ENCODE results near the gene PLXNB2.

Gene PLXNB2

DNA sequence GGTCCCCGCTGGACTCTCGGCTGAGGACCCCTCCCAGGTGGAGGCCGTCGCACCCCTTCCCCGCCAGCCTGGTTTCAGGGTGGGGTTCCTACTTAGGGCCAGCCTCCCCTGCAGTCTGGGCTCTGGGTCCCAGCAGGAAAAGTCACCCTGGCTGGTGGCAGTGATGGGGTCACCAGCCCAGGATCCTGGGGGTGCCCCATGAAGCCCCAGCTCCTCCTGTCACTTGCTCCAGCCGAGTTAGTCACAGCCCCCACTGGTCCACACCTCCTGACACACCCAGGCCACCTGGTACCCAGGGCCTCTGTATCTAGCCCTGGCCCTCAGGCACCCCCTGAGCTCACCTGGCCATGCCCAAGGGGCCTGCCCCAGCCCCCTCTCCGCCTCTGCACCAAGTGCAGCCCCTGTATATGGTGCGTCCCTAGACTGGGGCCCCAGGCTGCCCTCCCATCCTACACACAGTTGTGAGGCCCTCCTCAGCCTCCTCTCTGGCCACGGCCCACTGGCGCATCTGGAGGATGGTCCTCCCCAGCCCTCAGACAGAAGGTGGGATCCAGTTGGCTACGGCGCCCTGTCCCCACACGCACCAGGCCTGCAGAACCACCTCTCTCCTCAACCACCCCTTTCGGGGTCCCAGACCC, 6.7 kb downstream of the PLXNB2 start (continued):
- TF ChIP-seq ZNF510 (tag by site-specific recombination; IDR thresholded peaks at IDR 0.05; ENCODE audit: insufficient replicate concordance): no peak
- TF ChIP-seq, protein P1, sequence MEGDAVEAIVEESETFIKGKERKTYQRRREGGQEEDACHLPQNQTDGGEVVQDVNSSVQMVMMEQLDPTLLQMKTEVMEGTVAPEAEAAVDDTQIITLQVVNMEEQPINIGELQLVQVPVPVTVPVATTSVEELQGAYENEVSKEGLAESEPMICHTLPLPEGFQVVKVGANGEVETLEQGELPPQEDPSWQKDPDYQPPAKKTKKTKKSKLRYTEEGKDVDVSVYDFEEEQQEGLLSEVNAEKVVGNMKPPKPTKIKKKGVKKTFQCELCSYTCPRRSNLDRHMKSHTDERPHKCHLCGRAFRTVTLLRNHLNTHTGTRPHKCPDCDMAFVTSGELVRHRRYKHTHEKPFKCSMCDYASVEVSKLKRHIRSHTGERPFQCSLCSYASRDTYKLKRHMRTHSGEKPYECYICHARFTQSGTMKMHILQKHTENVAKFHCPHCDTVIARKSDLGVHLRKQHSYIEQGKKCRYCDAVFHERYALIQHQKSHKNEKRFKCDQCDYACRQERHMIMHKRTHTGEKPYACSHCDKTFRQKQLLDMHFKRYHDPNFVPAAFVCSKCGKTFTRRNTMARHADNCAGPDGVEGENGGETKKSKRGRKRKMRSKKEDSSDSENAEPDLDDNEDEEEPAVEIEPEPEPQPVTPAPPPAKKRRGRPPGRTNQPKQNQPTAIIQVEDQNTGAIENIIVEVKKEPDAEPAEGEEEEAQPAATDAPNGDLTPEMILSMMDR (tag by site-specific recombination; IDR thresholded peaks at IDR 0.05): no peak
- TF ChIP-seq ZNF157 (tag by site-specific recombination; IDR thresholded peaks at IDR 0.05): no peak
- no peak for TF ChIP-seq ZNF610 (tag by site-specific recombination; IDR thresholded peaks at IDR 0.05; ENCODE audit: borderline replicate concordance)
- TF ChIP-seq ZNF624 (tag by site-specific recombination; IDR thresholded peaks at IDR 0.05): no peak
- TF ChIP-seq SCRT1 (tag by site-specific recombination; IDR thresholded peaks at IDR 0.05; ENCODE audit: borderline replicate concordance): no peak
- TF ChIP-seq IKZF3 (tag by site-specific recombination; IDR thresholded peaks at IDR 0.05): no peak
- TF ChIP-seq GLIS2 (tag by site-specific recombination; IDR thresholded peaks at IDR 0.05): peak; percentile 67
- TF ChIP-seq GLIS1 (tag by site-specific recombination; IDR thresholded peaks at IDR 0.05): peak; percentile 10; the same call in 1 of the 2 replicates
- peak; percentile 56 for TF ChIP-seq KLF1 (tag by site-specific recombination; IDR thresholded peaks at IDR 0.05)
- no peak for TF ChIP-seq ZNF558 (tag by site-specific recombination; IDR thresholded peaks at IDR 0.05)
- TF ChIP-seq ZFP37 (tag by site-specific recombination; IDR thresholded peaks at IDR 0.05): no peak

DNA sequence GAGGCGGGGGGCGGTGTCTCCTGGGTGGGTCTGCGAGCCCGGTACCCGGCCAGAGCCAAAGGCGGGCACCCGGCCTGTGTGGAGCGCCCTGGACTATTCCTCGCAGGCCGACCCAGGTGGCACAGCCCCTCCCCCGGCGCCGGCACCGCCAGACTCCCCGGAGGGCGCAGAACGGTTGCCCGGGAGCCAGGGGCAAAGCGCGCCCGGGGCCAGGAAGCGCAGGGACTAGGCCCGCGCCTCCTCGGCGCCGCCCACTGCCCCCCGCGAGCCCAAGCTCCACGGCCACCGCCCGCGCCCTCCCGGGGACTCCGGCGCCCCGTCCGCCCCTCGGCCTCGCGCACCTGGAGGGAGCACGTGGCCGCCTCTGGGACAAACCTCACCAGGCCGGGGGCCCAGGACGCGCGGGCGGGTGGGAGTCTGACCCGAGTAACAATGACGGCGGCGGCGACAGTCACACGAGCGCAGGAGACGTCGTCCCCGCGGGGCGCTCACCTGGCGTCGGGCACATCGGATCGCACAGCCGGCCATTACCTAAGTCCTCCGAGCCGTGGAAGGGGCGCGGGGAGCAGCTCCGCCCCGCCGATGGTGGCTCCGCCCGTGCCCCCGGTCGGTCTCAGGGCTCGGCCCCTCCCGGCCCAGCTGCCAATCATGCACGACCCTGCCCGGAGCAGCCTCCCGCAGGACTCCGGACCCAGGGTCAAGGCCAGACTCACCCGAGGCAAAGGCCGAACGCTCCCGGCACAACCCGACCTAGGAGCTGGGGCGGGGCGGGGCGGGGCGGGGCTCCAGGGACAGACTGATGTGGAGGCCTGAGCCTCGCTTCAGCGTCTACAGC, 7.4 kb downstream of the PLXNB2 start:
- H3K36me3 ChIP-seq (ENCODE audit: control insufficient read depth in 2 of 2, insufficient read depth in 1 of 2, low read length in 2 of 2): peaks cover 0 to 38% of the 10 kb centered on the region in 2 experiments; a peak in 2 of 3 replicates
- ChIA-PET POLR2A (interaction anchor here (0.9 kb wide), 1 partner anchor 12 kb away, joined by 3 read pairs; no protein-coding TSS in a partner anchor), CTCF (interaction anchor here (0.6 kb wide), 1 partner anchor 51 kb away, joined by 5 read pairs; no protein-coding TSS in a partner anchor)
- H3K9me3 ChIP-seq (ENCODE audit: control insufficient read depth, insufficient read depth, low read depth, low read length): no peaks in the 10 kb centered on the region
- peaks cover 12% of the 10 kb centered on the region for H3K4me1 ChIP-seq (ENCODE audit: control insufficient read depth, insufficient read depth, low read length)
- TF ChIP-seq KLF1 (tag by site-specific recombination; IDR thresholded peaks at IDR 0.05): peak; percentile 77
- peak; percentile 82 for TF ChIP-seq KLF8 (tag by site-specific recombination; IDR thresholded peaks at IDR 0.05)
- TF ChIP-seq, protein P2, sequence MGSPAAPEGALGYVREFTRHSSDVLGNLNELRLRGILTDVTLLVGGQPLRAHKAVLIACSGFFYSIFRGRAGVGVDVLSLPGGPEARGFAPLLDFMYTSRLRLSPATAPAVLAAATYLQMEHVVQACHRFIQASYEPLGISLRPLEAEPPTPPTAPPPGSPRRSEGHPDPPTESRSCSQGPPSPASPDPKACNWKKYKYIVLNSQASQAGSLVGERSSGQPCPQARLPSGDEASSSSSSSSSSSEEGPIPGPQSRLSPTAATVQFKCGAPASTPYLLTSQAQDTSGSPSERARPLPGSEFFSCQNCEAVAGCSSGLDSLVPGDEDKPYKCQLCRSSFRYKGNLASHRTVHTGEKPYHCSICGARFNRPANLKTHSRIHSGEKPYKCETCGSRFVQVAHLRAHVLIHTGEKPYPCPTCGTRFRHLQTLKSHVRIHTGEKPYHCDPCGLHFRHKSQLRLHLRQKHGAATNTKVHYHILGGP (tag by site-specific recombination; IDR thresholded peaks at IDR 0.05): no peak
- H3K4me3 ChIP-seq (ENCODE audit: low read depth, low read length): no peak overlapping the region
- no peak overlapping the region for H3K27ac ChIP-seq (ENCODE audit: extremely low read depth, low read depth, low read length)

DNA sequence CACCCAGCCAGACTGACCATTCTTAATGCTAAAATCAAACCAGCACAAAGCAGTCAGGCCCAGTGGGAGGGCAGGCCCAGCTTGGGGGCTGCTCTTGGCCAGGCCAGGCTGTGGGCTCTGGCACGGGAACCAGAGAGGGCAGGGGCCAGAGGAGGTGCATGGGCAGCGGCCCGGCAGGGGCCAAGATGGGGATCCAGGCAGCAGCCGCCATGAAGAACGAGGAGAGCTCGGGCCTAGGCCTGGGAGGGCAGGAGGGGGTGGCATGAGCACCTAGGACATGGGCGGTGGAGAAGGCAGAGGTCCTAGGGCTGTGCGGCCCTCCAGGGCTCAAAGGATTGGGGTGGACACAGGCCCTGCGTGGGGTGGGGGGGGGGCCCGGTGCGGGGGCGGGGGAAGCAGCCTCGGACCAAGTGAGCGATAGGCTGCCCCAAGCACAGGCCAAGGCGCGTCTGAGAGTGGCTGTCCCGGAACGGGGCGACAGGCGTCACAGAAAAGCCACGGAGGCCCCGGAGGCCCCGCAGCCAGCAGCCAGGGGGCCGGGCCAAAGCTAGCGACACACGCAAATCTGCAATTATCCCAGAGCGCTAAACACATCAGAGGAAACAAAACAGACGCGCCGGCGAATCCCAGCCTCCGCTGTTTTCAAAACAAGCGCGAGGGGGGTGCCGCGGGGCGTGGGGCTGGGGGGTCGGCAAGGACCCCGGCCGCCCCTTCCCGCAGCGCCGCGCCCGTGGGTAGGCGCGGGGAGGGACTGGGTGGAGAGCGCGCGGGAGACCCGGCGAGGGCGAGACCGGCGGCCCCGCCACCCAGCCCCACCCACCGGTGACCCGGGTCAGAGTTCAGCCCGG, 8.3 kb downstream of the PLXNB2 start:
- CTCF ChIA-PET: interaction anchor here (0.7 to 1.2 kb wide), 4 partner anchors 21 to 43 kb away, joined by 3 to 5 read pairs (median 3); no protein-coding TSS in a partner anchor
- TF ChIP-seq, protein P3, sequence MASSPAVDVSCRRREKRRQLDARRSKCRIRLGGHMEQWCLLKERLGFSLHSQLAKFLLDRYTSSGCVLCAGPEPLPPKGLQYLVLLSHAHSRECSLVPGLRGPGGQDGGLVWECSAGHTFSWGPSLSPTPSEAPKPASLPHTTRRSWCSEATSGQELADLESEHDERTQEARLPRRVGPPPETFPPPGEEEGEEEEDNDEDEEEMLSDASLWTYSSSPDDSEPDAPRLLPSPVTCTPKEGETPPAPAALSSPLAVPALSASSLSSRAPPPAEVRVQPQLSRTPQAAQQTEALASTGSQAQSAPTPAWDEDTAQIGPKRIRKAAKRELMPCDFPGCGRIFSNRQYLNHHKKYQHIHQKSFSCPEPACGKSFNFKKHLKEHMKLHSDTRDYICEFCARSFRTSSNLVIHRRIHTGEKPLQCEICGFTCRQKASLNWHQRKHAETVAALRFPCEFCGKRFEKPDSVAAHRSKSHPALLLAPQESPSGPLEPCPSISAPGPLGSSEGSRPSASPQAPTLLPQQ (tag by site-specific recombination; IDR thresholded peaks at IDR 0.05): no peak
- no peak for TF ChIP-seq ZNF2 (tag by site-specific recombination; IDR thresholded peaks at IDR 0.05)
- no peak for TF ChIP-seq ZNF292 (tag by site-specific recombination; IDR thresholded peaks at IDR 0.05; ENCODE audit: borderline replicate concordance, low read depth)
- no peak for TF ChIP-seq ZNF214 (tag by site-specific recombination; IDR thresholded peaks at IDR 0.05; ENCODE audit: borderline replicate concordance)
- TF ChIP-seq ZSCAN30 (tag by site-specific recombination; IDR thresholded peaks at IDR 0.05): no peak
- no peak for TF ChIP-seq RBAK (tag by site-specific recombination; IDR thresholded peaks at IDR 0.05)
- TF ChIP-seq, protein P4, sequence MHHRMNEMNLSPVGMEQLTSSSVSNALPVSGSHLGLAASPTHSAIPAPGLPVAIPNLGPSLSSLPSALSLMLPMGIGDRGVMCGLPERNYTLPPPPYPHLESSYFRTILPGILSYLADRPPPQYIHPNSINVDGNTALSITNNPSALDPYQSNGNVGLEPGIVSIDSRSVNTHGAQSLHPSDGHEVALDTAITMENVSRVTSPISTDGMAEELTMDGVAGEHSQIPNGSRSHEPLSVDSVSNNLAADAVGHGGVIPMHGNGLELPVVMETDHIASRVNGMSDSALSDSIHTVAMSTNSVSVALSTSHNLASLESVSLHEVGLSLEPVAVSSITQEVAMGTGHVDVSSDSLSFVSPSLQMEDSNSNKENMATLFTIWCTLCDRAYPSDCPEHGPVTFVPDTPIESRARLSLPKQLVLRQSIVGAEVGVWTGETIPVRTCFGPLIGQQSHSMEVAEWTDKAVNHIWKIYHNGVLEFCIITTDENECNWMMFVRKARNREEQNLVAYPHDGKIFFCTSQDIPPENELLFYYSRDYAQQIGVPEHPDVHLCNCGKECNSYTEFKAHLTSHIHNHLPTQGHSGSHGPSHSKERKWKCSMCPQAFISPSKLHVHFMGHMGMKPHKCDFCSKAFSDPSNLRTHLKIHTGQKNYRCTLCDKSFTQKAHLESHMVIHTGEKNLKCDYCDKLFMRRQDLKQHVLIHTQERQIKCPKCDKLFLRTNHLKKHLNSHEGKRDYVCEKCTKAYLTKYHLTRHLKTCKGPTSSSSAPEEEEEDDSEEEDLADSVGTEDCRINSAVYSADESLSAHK (tag by site-specific recombination; IDR thresholded peaks at IDR 0.05): no peak
- TF ChIP-seq ZNF184 (tag by site-specific recombination; IDR thresholded peaks at IDR 0.05): no peak
- TF ChIP-seq GLI4 (tag by site-specific recombination; IDR thresholded peaks at IDR 0.05): no peak

More for the DNA sequence above, 8.3 kb downstream of the PLXNB2 start:
- Histone ChIP-seq H3K27ac (ENCODE audit: extremely low read depth, low read depth, low read length) (no peak overlapping the region), H3K4me3 (ENCODE audit: low read depth, low read length) (no peak overlapping the region), H3K36me3 (ENCODE audit: control insufficient read depth in 2 of 2, insufficient read depth in 1 of 2, low read length in 2 of 2) (peaks cover 0 to 39% of the 10 kb centered on the region in 2 experiments; a peak in 2 of 3 replicates), H3K9me3 (ENCODE audit: control insufficient read depth, insufficient read depth, low read depth, low read length) (no peaks in the 10 kb centered on the region), H3K4me1 (ENCODE audit: control insufficient read depth, insufficient read depth, low read length) (peaks cover 5% of the 10 kb centered on the region)
- POLR2A ChIA-PET: interaction anchor here (0.9 kb wide), 1 partner anchor 11 kb away, joined by 3 read pairs; no protein-coding TSS in a partner anchor

Data from HEK293 (cell line).